GM12872 (cell line): ENCODE measurements around the gene TDRD12.

Source experiments
- TF ChIP-seq, protein P1 (sequence below): IDR thresholded peaks from 3 replicates; pipeline ENCODE4 v1.5.1; 2011; ENCODE audit warnings: low read depth, mild to moderate bottlenecking, low read length, moderate library complexity; ENCODE audit not compliant: insufficient read depth

Gene TDRD12

GRCh38 chr19:32687681-32688080 lies 31.9 kb upstream of the TDRD12 start:
- TF ChIP-seq, protein P1, sequence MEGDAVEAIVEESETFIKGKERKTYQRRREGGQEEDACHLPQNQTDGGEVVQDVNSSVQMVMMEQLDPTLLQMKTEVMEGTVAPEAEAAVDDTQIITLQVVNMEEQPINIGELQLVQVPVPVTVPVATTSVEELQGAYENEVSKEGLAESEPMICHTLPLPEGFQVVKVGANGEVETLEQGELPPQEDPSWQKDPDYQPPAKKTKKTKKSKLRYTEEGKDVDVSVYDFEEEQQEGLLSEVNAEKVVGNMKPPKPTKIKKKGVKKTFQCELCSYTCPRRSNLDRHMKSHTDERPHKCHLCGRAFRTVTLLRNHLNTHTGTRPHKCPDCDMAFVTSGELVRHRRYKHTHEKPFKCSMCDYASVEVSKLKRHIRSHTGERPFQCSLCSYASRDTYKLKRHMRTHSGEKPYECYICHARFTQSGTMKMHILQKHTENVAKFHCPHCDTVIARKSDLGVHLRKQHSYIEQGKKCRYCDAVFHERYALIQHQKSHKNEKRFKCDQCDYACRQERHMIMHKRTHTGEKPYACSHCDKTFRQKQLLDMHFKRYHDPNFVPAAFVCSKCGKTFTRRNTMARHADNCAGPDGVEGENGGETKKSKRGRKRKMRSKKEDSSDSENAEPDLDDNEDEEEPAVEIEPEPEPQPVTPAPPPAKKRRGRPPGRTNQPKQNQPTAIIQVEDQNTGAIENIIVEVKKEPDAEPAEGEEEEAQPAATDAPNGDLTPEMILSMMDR = no peak

- TF ChIP-seq, protein P1 = no peak
Measured at GRCh38 chr19:32688311-32688710, 31.3 kb upstream of the TDRD12 start.

DNA sequence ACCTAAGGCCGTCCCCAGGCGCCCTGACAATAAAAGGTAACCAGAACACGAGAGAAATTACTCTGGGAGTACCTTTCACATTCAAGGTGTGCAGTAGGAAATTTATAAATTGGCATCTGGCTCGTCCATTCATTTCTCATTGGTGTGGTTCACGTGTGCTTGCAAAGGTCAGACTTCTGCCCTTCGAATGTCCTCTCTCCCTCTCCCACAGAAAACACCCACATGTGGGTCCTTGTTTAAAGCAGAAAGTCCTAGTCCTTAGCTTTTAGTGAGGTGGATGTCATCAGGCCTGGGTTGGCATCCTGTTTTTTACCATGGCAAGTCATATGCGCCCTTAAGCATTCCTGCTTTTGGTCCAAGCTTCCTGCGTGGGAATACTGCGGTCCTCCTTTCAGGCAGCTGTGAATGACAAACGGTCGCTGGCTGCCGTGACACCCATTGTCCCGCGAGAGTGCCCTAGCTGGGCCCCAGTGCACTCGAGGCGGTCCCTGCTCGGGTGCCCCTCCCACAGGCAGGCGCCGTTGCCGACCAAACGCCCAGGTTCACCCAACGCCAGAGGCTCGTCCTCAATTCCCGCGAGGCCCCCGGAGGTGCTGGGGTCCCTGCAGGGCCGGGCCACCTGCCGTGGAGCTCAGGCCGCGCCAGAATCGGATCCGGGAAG lies 28.1 kb upstream of the TDRD12 start, which contains the start of gene NUDT19:
Gene NUDT19, plus strand, starts transcription at position 531 of the 661 bp plus-strand sequence. CDS start 140 bp downstream, outside the sequence.
- TF ChIP-seq, protein P1 = no peak

GRCh38 chr19:32691952-32692726 lies 27.4 kb upstream of the TDRD12 start:
- TF ChIP-seq, protein P1 = no peak

GRCh38 chr19:32692727-32693061 lies 26.9 kb upstream of the TDRD12 start:
- TF ChIP-seq, protein P1 = no peak

DNA sequence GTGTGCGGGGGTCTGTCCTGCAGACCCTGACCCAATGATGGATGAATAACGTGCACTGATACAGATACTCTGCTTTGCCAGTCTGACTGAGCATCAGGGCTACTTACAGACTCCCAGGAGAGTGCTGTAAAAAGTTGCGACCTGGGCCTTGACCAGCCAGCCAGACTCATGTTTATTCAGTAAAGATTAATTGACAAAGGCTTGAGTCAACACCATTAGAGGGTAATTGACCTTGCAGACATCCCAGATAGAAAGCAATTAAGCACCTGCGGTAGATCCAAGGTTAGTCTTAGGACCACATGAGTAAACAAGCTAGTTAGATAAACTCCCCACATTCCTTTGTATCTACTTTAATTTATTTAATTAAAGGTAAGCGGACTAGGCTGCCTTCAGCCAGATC lies 17.6 kb upstream of the TDRD12 start:
- TF ChIP-seq, protein P1 = no peak

- TF ChIP-seq, protein P1 = no peak
Measured at GRCh38 chr19:32708457-32708856, 11.1 kb upstream of the TDRD12 start.
